HEK293 (cell line): ENCODE data around the gene LMNA.

Experiments used
- CTCF ChIA-PET: fragments of 350-600 bp; formaldehyde crosslinking; extraction: SDS; loops from one replicate; lab custom pipeline; 2021; ENCODE audit warnings: antibody characterized with exemption; lab: Yijun Ruan, JAX
- POLR2A ChIA-PET: fragments of 300-600 bp; formaldehyde crosslinking; extraction: SDS; loops from one replicate; lab custom pipeline; 2020; ENCODE audit warnings: antibody characterized with exemption, inconsistent platforms; lab: Yijun Ruan, JAX
- H3K27ac ChIP-seq: fragments of 200-500 bp; sonication (Bioruptor generic); 2 replicates; pipeline ENCODE4 v1.5.1; 2014; ENCODE audit warnings: low read depth, low read length, control low read depth, inconsistent platforms; ENCODE audit errors: extremely low read depth
- H3K36me3 ChIP-seq, 2 experiments: fragments of 200-500 bp in 1 of 2; sonication (Bioruptor generic) in 1 of 2; 1 replicate in 1 of 2; 2 replicates in 1 of 2; pipeline ENCODE4 v1.5.1; 2014 to 2017; ENCODE audit warnings: inconsistent platforms in 2 of 2, low read length in 2 of 2; ENCODE audit not compliant: control insufficient read depth in 2 of 2, insufficient read depth in 1 of 2
- H3K4me1 ChIP-seq: fragments of 200-500 bp; sonication (Bioruptor generic); 2 replicates; pipeline ENCODE4 v1.5.1; 2014; ENCODE audit warnings: mild to moderate bottlenecking, low read length, inconsistent platforms; ENCODE audit not compliant: control insufficient read depth, insufficient read depth
- H3K4me3 ChIP-seq: 2 replicates; pipeline ENCODE4 v1.5.1; 2011; ENCODE audit warnings: low read depth, mild to moderate bottlenecking, control low read depth, low read length, moderate library complexity
- H3K9me3 ChIP-seq: fragments of 200-500 bp; sonication (Bioruptor generic); 2 replicates; pipeline ENCODE4 v1.5.1; 2014; ENCODE audit warnings: low read depth, low read length, inconsistent platforms; ENCODE audit not compliant: control insufficient read depth, insufficient read depth
- GLIS1 ChIP-seq: fragments of 450-650 bp; formaldehyde crosslinking; IDR thresholded peaks from 2 replicates; pipeline ENCODE4 v1.5.1; 2016; ENCODE audit warnings: missing biosample characterization, missing genetic modification characterization
- GLIS2 ChIP-seq: fragments of 450-650 bp; formaldehyde crosslinking; IDR thresholded peaks from 2 replicates; pipeline ENCODE4 v1.5.1; 2016; ENCODE audit warnings: missing biosample characterization, missing genetic modification characterization
- PRDM10 ChIP-seq: fragments of 450-650 bp; formaldehyde crosslinking; IDR thresholded peaks from 2 replicates; pipeline ENCODE4 v1.5.1; 2016; ENCODE audit warnings: missing biosample characterization, missing genetic modification characterization
- SP2 ChIP-seq: fragments of 450-650 bp; formaldehyde crosslinking; IDR thresholded peaks from 2 replicates; pipeline ENCODE4 v1.5.1; 2016; ENCODE audit warnings: missing biosample characterization, missing genetic modification characterization
- SP7 ChIP-seq: fragments of 450-650 bp; formaldehyde crosslinking; IDR thresholded peaks from 2 replicates; pipeline ENCODE4 v1.5.1; 2016; ENCODE audit warnings: missing biosample characterization, missing genetic modification characterization
- ZBTB1 ChIP-seq: fragments of 450-650 bp; formaldehyde crosslinking; IDR thresholded peaks from 2 replicates; pipeline ENCODE4 v1.5.1; 2016; ENCODE audit warnings: missing biosample characterization, missing genetic modification characterization
- ZNF19 ChIP-seq: fragments of 450-650 bp; formaldehyde crosslinking; IDR thresholded peaks from 2 replicates; pipeline ENCODE4; 2016; ENCODE audit warnings: missing biosample characterization, missing genetic modification characterization, low read depth
- ZNF280D ChIP-seq: fragments of 450-650 bp; formaldehyde crosslinking; IDR thresholded peaks from 2 replicates; pipeline ENCODE4 v1.5.1; 2016; ENCODE audit warnings: missing biosample characterization, missing genetic modification characterization
- ZNF335 ChIP-seq: fragments of 450-650 bp; formaldehyde crosslinking; conservative IDR thresholded peaks from 2 replicates; pipeline ENCODE4 v1.5.1; 2016; ENCODE audit warnings: missing biosample characterization, missing genetic modification characterization
- ZNF362 ChIP-seq: fragments of 450-650 bp; formaldehyde crosslinking; IDR thresholded peaks from 2 replicates; pipeline ENCODE4 v1.5.1; 2016; ENCODE audit warnings: missing biosample characterization, missing genetic modification characterization
- ZNF521 ChIP-seq: fragments of 450-650 bp; formaldehyde crosslinking; IDR thresholded peaks from 2 replicates; pipeline ENCODE4 v1.5.1; 2017; ENCODE audit warnings: missing biosample characterization, mild to moderate bottlenecking, missing genetic modification characterization
- ZNF530 ChIP-seq: fragments of 450-650 bp; formaldehyde crosslinking; IDR thresholded peaks from 2 replicates; pipeline ENCODE4 v1.5.1; 2016; ENCODE audit warnings: low read depth, missing biosample characterization, missing genetic modification characterization
- ZNF580 ChIP-seq: fragments of 450-650 bp; formaldehyde crosslinking; IDR thresholded peaks from 2 replicates; pipeline ENCODE4 v1.5.1; 2016; ENCODE audit warnings: missing biosample characterization, missing genetic modification characterization
- ZXDB ChIP-seq: fragments of 450-650 bp; formaldehyde crosslinking; IDR thresholded peaks from 2 replicates; pipeline ENCODE4 v1.5.1; 2016; ENCODE audit warnings: missing biosample characterization, missing genetic modification characterization

The LMNA gene

GRCh38 chr1:156160743-156161171 lies 46.2 kb downstream of the LMNA start:
- H3K4me3 ChIP-seq, result no peak overlapping the region
- H3K9me3 ChIP-seq, result no peaks in the 10 kb centered on the region
- ChIA-PET CTCF (no interaction called here), POLR2A (interaction anchor here (1.1 kb wide), 1 partner anchor 33 kb away, joined by 3 read pairs; no protein-coding TSS in a partner anchor)
- H3K36me3 ChIP-seq, result no peaks in the 10 kb centered on the region
- H3K27ac ChIP-seq, result no peak overlapping the region
- peak; percentile 65 for TF ChIP-seq ZNF335
- no peak for TF ChIP-seq ZNF19 (tag by site-specific recombination)
- 0 out of 2 replicates have a peak, but pooled peaks have one; percentile 25 for TF ChIP-seq ZXDB
- no peak for TF ChIP-seq SP7 (tag by site-specific recombination)
- no peak for TF ChIP-seq ZNF280D
- TF ChIP-seq GLIS2 (tag by site-specific recombination), result 0 out of 2 replicates have a peak, but pooled peaks have one; percentile 39
- TF ChIP-seq ZNF580, result no peak
- peak; percentile 59 for TF ChIP-seq SP2 (tag by site-specific recombination)
- TF ChIP-seq PRDM10 (tag by site-specific recombination), result peak; percentile 68
- no peaks in the 10 kb centered on the region for H3K4me1 ChIP-seq

GRCh38 chr1:156162430-156163037 lies 48.0 kb downstream of the LMNA start:
- CTCF ChIA-PET, result interaction anchor here (1.0 kb wide), 1 partner anchor 13 kb away, joined by 3 read pairs; no protein-coding TSS in a partner anchor

GRCh38 chr1:156163712-156164111 lies 49.2 kb downstream of the LMNA start:
- POLR2A ChIA-PET, result interaction anchor here (0.7 to 1.0 kb wide), 3 partner anchors 13 to 49 kb away, joined by 3 to 8 read pairs (median 3); partner anchors contain the start of genes PMF1 and SLC25A44
- no peak overlapping the region for H3K4me3 ChIP-seq
- H3K27ac ChIP-seq, result no peak overlapping the region
- no peaks in the 10 kb centered on the region for H3K9me3 ChIP-seq
- TF ChIP-seq ZNF362 (tag by site-specific recombination) (peak; percentile 52; the same call in 1 of the 2 replicates), ZNF521 (tag by site-specific recombination) (no peak), ZBTB1 (tag by site-specific recombination) (no peak), ZNF530 (no peak)
- TF ChIP-seq, all 188 proteins: peak for 1
- CTCF ChIA-PET, result interaction anchor here (0.7 kb wide), 1 partner anchor 23 kb away, joined by 3 read pairs; no protein-coding TSS in a partner anchor
- H3K36me3 ChIP-seq, result no peaks in the 10 kb centered on the region
- H3K4me1 ChIP-seq, result no peaks in the 10 kb centered on the region

More at GRCh38 chr1:156162430-156163037, 48.0 kb downstream of the LMNA start:
- Histone ChIP-seq H3K36me3 (no peaks in the 10 kb centered on the region), H3K4me1 (no peaks in the 10 kb centered on the region), H3K27ac (no peak overlapping the region), H3K4me3 (no peak overlapping the region), H3K9me3 (no peaks in the 10 kb centered on the region)
- TF ChIP-seq ZBTB1 (tag by site-specific recombination) (no peak), GLIS1 (tag by site-specific recombination) (0 out of 2 replicates have a peak, but pooled peaks have one; percentile 11)
- POLR2A ChIA-PET, result no interaction called here
